SK-N-SH treated with all-trans-retinoic acid at 6 μM for 48 hours (cell line): ENCODE measurements around the gene ZHX3.

Source experiments
- ATAC-seq: fragments of 200-7000 bp; cut with Tn5 transposase; 3 replicates; pipeline ENCODE4 v1.9.1; 2020; ENCODE audit warnings: mild to moderate bottlenecking, moderate library complexity
- ARNTL ChIP-seq: fragments of 450-650 bp; formaldehyde crosslinking; IDR thresholded peaks from 2 replicates; pipeline ENCODE4 v1.5.0; 2020; ENCODE audit warnings: low read depth, mild to moderate bottlenecking, moderate library complexity, borderline replicate concordance
- BACH2 ChIP-seq: fragments of 250-450 bp; sonication (Bioruptor Pico); IDR thresholded peaks from 2 replicates; pipeline ENCODE4 v1.9.0; 2021; ENCODE audit warnings: mild to moderate bottlenecking, borderline replicate concordance
- CREB5 ChIP-seq: fragments of 250-450 bp; sonication (Bioruptor Pico); IDR thresholded peaks from 2 replicates; pipeline ENCODE4 v1.5.1; 2020; ENCODE audit warnings: low read depth, mild to moderate bottlenecking, moderate library complexity
- CSDC2 ChIP-seq: fragments of 250-450 bp; sonication (Bioruptor Pico); IDR thresholded peaks from 2 replicates; pipeline ENCODE4 v1.5.0; 2020; ENCODE audit warnings: mild to moderate bottlenecking, moderate library complexity
- CSRNP3 ChIP-seq: fragments of 250-450 bp; sonication (Bioruptor Pico); IDR thresholded peaks from 2 replicates; pipeline ENCODE4 v1.5.1; 2021; ENCODE audit warnings: mild to moderate bottlenecking, moderate library complexity
- ESRRG ChIP-seq: fragments of 250-450 bp; sonication (Bioruptor Pico); IDR thresholded peaks from 2 replicates; pipeline ENCODE4 v1.6.1; 2021; ENCODE audit warnings: mild to moderate bottlenecking
- GLIS3 ChIP-seq: fragments of 250-450 bp; sonication (Bioruptor Pico); IDR thresholded peaks from 2 replicates; pipeline ENCODE4 v1.5.0; 2020; ENCODE audit warnings: mild to moderate bottlenecking, moderate library complexity
- ISL1 ChIP-seq: fragments of 250-450 bp; sonication (Bioruptor Pico); IDR thresholded peaks from 2 replicates; pipeline ENCODE4 v2.1.2; 2022; ENCODE audit warnings: mild to moderate bottlenecking, moderate library complexity
- OSR1 ChIP-seq: fragments of 250-450 bp; sonication (Bioruptor Pico); IDR thresholded peaks from 2 replicates; pipeline ENCODE4 v1.8.0; 2022; ENCODE audit warnings: moderate library complexity, mild to moderate bottlenecking, inconsistent platforms
- PATZ1 ChIP-seq: fragments of 250-450 bp; sonication (Bioruptor Pico); IDR thresholded peaks from 2 replicates; pipeline ENCODE4 v1.8.0; 2020; ENCODE audit warnings: mild to moderate bottlenecking, moderate library complexity, borderline replicate concordance
- PPARA ChIP-seq: fragments of 250-450 bp; sonication (Bioruptor Pico); IDR thresholded peaks from 2 replicates; pipeline ENCODE4 v1.5.0; 2020; ENCODE audit warnings: mild to moderate bottlenecking, borderline replicate concordance
- SNAI2 ChIP-seq: fragments of 250-450 bp; sonication (Bioruptor Pico); IDR thresholded peaks from 2 replicates; pipeline ENCODE4 v1.5.0; 2020; ENCODE audit warnings: mild to moderate bottlenecking, moderate library complexity
- TCF4 ChIP-seq: fragments of 250-450 bp; sonication (Bioruptor Pico); IDR thresholded peaks from 2 replicates; pipeline ENCODE4 v1.8.0; 2021; ENCODE audit warnings: mild to moderate bottlenecking, moderate library complexity, borderline replicate concordance
- TOX ChIP-seq: fragments of 250-450 bp; sonication (Bioruptor Pico); IDR thresholded peaks from 2 replicates; pipeline ENCODE4 v1.8.0; 2021; ENCODE audit warnings: mild to moderate bottlenecking, moderate library complexity, borderline replicate concordance
- TSHZ2 ChIP-seq: fragments of 250-450 bp; sonication (Bioruptor Pico); IDR thresholded peaks from 2 replicates; pipeline ENCODE4 v1.5.0; 2020; ENCODE audit warnings: mild to moderate bottlenecking, moderate library complexity
- ZFP30 ChIP-seq: fragments of 450-650 bp; formaldehyde crosslinking; IDR thresholded peaks from 2 replicates; pipeline ENCODE4 v1.5.0; 2022; ENCODE audit warnings: mild to moderate bottlenecking, moderate library complexity
- ZNF565 ChIP-seq: fragments of 450-650 bp; formaldehyde crosslinking; conservative IDR thresholded peaks from 2 replicates; pipeline ENCODE4 v1.5.0; 2020; ENCODE audit warnings: low read depth, mild to moderate bottlenecking, moderate library complexity
- ZNF70 ChIP-seq: fragments of 450-650 bp; formaldehyde crosslinking; IDR thresholded peaks from 2 replicates; pipeline ENCODE4 v1.5.0; 2020; ENCODE audit warnings: mild to moderate bottlenecking, moderate library complexity
- ZNF8 ChIP-seq: fragments of 450-650 bp; formaldehyde crosslinking; IDR thresholded peaks from 2 replicates; pipeline ENCODE4 v1.5.0; 2020; ENCODE audit warnings: mild to moderate bottlenecking, moderate library complexity

ZHX3 gene

GRCh38 chr20:41222296-41222695, 95.2 kb downstream of the ZHX3 start:
- TF ChIP-seq OSR1 (CRISPR knock-in tag) = no peak
- no peak for TF ChIP-seq ZNF8 (CRISPR knock-in tag)
- TF ChIP-seq TSHZ2 (CRISPR knock-in tag) = no peak
- no peak for TF ChIP-seq CREB5
- no peak for TF ChIP-seq CSDC2 (CRISPR knock-in tag)
- no peak for TF ChIP-seq ZNF70 (CRISPR knock-in tag)
- TF ChIP-seq ESRRG (CRISPR knock-in tag) = no peak
- no peak for TF ChIP-seq PATZ1
- no peak for TF ChIP-seq TCF4 (CRISPR knock-in tag)
- no peak for TF ChIP-seq ARNTL
- TF ChIP-seq ZNF565 (CRISPR knock-in tag) = no peak
- TF ChIP-seq TOX = no peak
- no peak for TF ChIP-seq BACH2 (CRISPR knock-in tag)
- TF ChIP-seq CSRNP3 (CRISPR knock-in tag) = no peak
- TF ChIP-seq SNAI2 (CRISPR knock-in tag) = no peak
- no peak for TF ChIP-seq GLIS3 (CRISPR knock-in tag)
- TF ChIP-seq PPARA (CRISPR knock-in tag) = no peak
- no peak for ATAC-seq

GRCh38 chr20:41221614-41222218, 95.8 kb downstream of the ZHX3 start:
- TF ChIP-seq TOX = no peak
- TF ChIP-seq ISL1 = no peak; the same call in 1 of the 2 replicates
- peak; percentile 34; the same call in 1 of the 2 replicates for TF ChIP-seq ZNF70 (CRISPR knock-in tag)
- no peak for TF ChIP-seq ZFP30 (CRISPR knock-in tag)
- no peak for TF ChIP-seq TSHZ2 (CRISPR knock-in tag)
- ATAC-seq = peak; percentile 56

GRCh38 chr20:41219824-41220223, 97.7 kb downstream of the ZHX3 start:
- TF ChIP-seq SNAI2 (CRISPR knock-in tag) (no peak), ZNF70 (CRISPR knock-in tag) (no peak)
- no peak for ATAC-seq
